GM23338 (cell line): Measurements from ENCODE around the gene DIPK1A.

Experiments used
- CREB1 ChIP-seq: fragments of 250-450 bp; sonication (Bioruptor Pico); IDR thresholded peaks from 2 replicates; pipeline ENCODE4 v1.5.0; 2020; ENCODE audit warnings: low read depth, mild to moderate bottlenecking, moderate library complexity
- EZH2 ChIP-seq: fragments of 200-600 bp; sonication (generic); IDR thresholded peaks from one replicate; pipeline ENCODE4 v1.8.0; 2017; ENCODE audit warnings: antibody characterized with exemption, mild to moderate bottlenecking, low read depth; ENCODE audit not compliant: unreplicated experiment
- EZH2phosphoT487 ChIP-seq: fragments of 200-600 bp; sonication (generic); IDR thresholded peaks from one replicate; pipeline ENCODE4 v1.8.1; 2018; ENCODE audit warnings: antibody characterized with exemption; ENCODE audit not compliant: unreplicated experiment
- NANOG ChIP-seq: IDR thresholded peaks from 2 replicates; pipeline ENCODE4 v1.6.1; 2016; ENCODE audit warnings: antibody characterized with exemption, borderline replicate concordance
- POLR2AphosphoS5 ChIP-seq: IDR thresholded peaks from 2 replicates; pipeline ENCODE4 v1.6.1; 2016; ENCODE audit warnings: antibody characterized with exemption, low read depth
- STAT1 ChIP-seq: IDR thresholded peaks from one replicate; pipeline ENCODE4 v1.6.1; 2016; ENCODE audit warnings: antibody characterized with exemption; ENCODE audit not compliant: unreplicated experiment
- TF ChIP-seq, protein P1 (sequence below), 2 experiments: fragments of 200-600 bp in 1 of 2; sonication (generic) in 1 of 2; conservative IDR thresholded peaks; 2 replicates each; pipeline versions ENCODE4 v1.5.1 to v1.6.1; 2016 to 2017; ENCODE audit warnings: antibody characterized with exemption in 2 of 2, low read depth in 2 of 2, mild to moderate bottlenecking in 2 of 2, moderate library complexity in 1 of 2
- TF ChIP-seq, protein P2 (sequence below): IDR thresholded peaks from one replicate; pipeline ENCODE4 v1.6.1; 2018; ENCODE audit warnings: antibody characterized with exemption; ENCODE audit not compliant: unreplicated experiment
- TF ChIP-seq, protein P3 (sequence below): IDR thresholded peaks from 2 replicates; pipeline ENCODE4 v1.6.1; 2016; ENCODE audit warnings: antibody characterized with exemption

DNA sequence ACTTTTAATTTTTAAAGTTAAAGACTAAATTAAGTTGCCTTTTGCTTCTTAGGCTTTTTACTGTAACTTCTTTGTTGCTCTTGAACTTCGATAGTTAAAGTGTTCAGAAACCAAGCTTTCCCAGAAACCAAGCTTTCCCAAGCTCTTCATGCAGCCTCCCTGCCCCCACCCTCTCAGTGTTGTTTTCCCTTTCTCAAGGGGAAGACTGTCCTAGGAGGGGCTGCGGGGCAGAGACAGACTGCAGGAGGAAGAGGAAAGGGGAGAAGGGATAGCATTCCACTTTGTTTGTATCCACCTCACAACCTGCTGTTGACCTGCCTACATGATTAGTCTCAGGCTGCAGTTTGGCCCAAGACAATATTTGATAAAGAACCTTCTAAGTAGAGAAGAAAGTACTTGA lies 39.0 kb upstream of the DIPK1A start:
- TF ChIP-seq POLR2AphosphoS5 (no peak), EZH2 (no peak), NANOG (no peak), CREB1 (CRISPR knock-in tag) (no peak), EZH2phosphoT487 (no peak), STAT1 (no peak)
- TF ChIP-seq, protein P1, sequence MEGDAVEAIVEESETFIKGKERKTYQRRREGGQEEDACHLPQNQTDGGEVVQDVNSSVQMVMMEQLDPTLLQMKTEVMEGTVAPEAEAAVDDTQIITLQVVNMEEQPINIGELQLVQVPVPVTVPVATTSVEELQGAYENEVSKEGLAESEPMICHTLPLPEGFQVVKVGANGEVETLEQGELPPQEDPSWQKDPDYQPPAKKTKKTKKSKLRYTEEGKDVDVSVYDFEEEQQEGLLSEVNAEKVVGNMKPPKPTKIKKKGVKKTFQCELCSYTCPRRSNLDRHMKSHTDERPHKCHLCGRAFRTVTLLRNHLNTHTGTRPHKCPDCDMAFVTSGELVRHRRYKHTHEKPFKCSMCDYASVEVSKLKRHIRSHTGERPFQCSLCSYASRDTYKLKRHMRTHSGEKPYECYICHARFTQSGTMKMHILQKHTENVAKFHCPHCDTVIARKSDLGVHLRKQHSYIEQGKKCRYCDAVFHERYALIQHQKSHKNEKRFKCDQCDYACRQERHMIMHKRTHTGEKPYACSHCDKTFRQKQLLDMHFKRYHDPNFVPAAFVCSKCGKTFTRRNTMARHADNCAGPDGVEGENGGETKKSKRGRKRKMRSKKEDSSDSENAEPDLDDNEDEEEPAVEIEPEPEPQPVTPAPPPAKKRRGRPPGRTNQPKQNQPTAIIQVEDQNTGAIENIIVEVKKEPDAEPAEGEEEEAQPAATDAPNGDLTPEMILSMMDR (conservative IDR thresholded peaks at IDR 0.05; ENCODE audit: low read depth in 2 of 2), result no peak
- TF ChIP-seq, protein P2, sequence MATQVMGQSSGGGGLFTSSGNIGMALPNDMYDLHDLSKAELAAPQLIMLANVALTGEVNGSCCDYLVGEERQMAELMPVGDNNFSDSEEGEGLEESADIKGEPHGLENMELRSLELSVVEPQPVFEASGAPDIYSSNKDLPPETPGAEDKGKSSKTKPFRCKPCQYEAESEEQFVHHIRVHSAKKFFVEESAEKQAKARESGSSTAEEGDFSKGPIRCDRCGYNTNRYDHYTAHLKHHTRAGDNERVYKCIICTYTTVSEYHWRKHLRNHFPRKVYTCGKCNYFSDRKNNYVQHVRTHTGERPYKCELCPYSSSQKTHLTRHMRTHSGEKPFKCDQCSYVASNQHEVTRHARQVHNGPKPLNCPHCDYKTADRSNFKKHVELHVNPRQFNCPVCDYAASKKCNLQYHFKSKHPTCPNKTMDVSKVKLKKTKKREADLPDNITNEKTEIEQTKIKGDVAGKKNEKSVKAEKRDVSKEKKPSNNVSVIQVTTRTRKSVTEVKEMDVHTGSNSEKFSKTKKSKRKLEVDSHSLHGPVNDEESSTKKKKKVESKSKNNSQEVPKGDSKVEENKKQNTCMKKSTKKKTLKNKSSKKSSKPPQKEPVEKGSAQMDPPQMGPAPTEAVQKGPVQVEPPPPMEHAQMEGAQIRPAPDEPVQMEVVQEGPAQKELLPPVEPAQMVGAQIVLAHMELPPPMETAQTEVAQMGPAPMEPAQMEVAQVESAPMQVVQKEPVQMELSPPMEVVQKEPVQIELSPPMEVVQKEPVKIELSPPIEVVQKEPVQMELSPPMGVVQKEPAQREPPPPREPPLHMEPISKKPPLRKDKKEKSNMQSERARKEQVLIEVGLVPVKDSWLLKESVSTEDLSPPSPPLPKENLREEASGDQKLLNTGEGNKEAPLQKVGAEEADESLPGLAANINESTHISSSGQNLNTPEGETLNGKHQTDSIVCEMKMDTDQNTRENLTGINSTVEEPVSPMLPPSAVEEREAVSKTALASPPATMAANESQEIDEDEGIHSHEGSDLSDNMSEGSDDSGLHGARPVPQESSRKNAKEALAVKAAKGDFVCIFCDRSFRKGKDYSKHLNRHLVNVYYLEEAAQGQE, result no peak
- TF ChIP-seq, protein P3, sequence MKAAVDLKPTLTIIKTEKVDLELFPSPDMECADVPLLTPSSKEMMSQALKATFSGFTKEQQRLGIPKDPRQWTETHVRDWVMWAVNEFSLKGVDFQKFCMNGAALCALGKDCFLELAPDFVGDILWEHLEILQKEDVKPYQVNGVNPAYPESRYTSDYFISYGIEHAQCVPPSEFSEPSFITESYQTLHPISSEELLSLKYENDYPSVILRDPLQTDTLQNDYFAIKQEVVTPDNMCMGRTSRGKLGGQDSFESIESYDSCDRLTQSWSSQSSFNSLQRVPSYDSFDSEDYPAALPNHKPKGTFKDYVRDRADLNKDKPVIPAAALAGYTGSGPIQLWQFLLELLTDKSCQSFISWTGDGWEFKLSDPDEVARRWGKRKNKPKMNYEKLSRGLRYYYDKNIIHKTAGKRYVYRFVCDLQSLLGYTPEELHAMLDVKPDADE, result no peak
